Ovary (tissue), 9 donors: ENCODE results near the gene UGT1A7. TPM values are rescaled to one million over a fixed set of nuclear protein-coding genes. Genes with fewer than 3 reads are reported as not detected.

Source experiments
- DNase-seq, 5 donors: peaks; one replicate each; pipeline ENCODE4 v3.0.0-alpha.2; 2019 to 2020
- H3K27ac ChIP-seq, 2 donors: fragments of 200-600 bp; one replicate each; pipeline versions ENCODE4 v1.5.1 to v1.8.0; 2019 to 2022
- H3K27me3 ChIP-seq: fragments of 200-600 bp; one replicate; pipeline ENCODE4 v1.8.0; 2022
- H3K36me3 ChIP-seq: fragments of 200-600 bp; sonication (generic); one replicate; pipeline ENCODE4 v1.5.1; 2019
- H3K4me1 ChIP-seq: one replicate; pipeline ENCODE4 v1.8.1; 2013; ENCODE audit warnings: mild to moderate bottlenecking, moderate library complexity; ENCODE audit not compliant: insufficient read depth
- H3K4me3 ChIP-seq: fragments of 200-600 bp; sonication (generic); one replicate; pipeline ENCODE4 v1.5.1; 2017
- H3K9me3 ChIP-seq, 2 donors: fragments of 200-600 bp in 1 of 2; sonication (generic) in 1 of 2; one replicate each; pipeline versions ENCODE4 v1.5.1 to v1.8.1; 2013 to 2019; ENCODE audit warnings: mild to moderate bottlenecking in 1 of 2, moderate library complexity in 1 of 2
- CTCF ChIP-seq, 3 donors: fragments of 450-650 bp in 2 of 3; fragments of 200-600 bp in 1 of 3; IDR thresholded peaks; one replicate each; pipeline versions ENCODE4 v1.5.1 to v1.8.0; 2016 to 2022; ENCODE audit warnings: antibody characterized with exemption in 3 of 3, mild to moderate bottlenecking in 1 of 3
- EP300 ChIP-seq: sonication (generic); formaldehyde crosslinking; IDR thresholded peaks from one replicate; pipeline ENCODE4 v1.6.1; 2017; ENCODE audit warnings: antibody characterized with exemption
- POLR2A ChIP-seq: fragments of 450-650 bp; IDR thresholded peaks from one replicate; pipeline ENCODE4 v1.6.1; 2017; ENCODE audit warnings: antibody characterized with exemption, mild to moderate bottlenecking, moderate library complexity
- WGBS, 3 donors: extraction: QIAGEN DNeasy Blood & Tissue Kit in 1 of 3; methylation state at CpG; one replicate each; pipeline versions ENCODE4 v1.1.5 to v1.1.7; 2013 to 2017; 5-methylcytosine and 5-hydroxymethylcytosine counted together
- intact Hi-C, 4 donors: fragments of 100-400 bp; cut with DNase I; formaldehyde crosslinking; loops; one replicate each; pipeline versions ENCODE4 v1.11.0 to v1.15.1; 2022 to 2023
- polyA plus RNA-seq, 2 donors: library from polyadenylated mRNA; stranded (reverse); fragments of 200-250 nt in 1 of 2; fragments of 350-450 nt in 1 of 2; fragmentation: Illumina TruSeq in 1 of 2; extraction: RNeasy Lipid Tissue Mini Kit (QIAGEN cat#74804) in 1 of 2; gene quantifications; one replicate each; pipeline ENCODE4 v1.2.3, GENCODE V29; 2013 to 2014
- total RNA-seq, 7 donors: library from RNA; depleted of rRNA in 2 of 7; stranded (reverse); fragments of >200 nt in 2 of 7; fragmentation: NEBNext Ultra II Directional in 3 of 7; extraction: Animal tissue kit (Norgen Biotek cat#: 25700) in 3 of 7; gene quantifications; one replicate each; pipeline versions ENCODE4 v1.1.0 to v1.2.4, GENCODE V29; 2016 to 2023
- donor health status: DM: no; HTN: no; CAD: no; lungs with moderate emphysema.
- donor health status: DM: no; HTN: no; CAD: no.
- donor health status: Bipolar disorder and iron deficiency.
- donor health status: DM: yes; HTN: yes; CAD: no.
- donor health status: DM: no; HTN: no; CAD: no.
- donor health status: DM: yes; HTN: yes; CAD: no.

UGT1A7 gene
- total and polyA plus RNA-seq, 9 donors, result not detected

DNA sequence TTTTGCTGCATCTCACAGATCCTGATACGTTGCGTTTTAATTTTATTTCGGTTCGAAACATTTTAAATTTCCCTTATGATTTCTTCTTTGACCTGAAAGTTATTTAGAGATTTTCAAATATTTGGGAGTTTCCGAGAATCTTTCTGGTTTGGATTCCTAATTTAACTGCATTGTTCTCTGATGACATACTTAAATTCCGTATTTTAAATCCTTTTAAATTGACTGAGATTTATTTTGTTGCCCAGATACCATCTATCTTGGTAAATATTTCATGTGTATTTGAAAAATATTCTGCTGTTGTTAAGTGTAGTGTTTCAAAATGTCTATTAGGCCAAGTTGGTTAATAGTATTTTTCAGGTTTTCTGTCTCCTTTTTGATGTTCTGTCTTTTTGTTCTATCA lies 134.2 kb downstream of the UGT1A7 start:
- Histone ChIP-seq H3K4me3 (no peak overlapping the region), H3K36me3 (no peaks in the 10 kb centered on the region), H3K27ac (no peak overlapping the region), H3K9me3 (no peaks in the 10 kb centered on the region), H3K27me3 (no peaks in the 10 kb centered on the region), H3K4me1 (no peaks in the 10 kb centered on the region)
- 67 to 77% (median 68%) methylated on average over 6 of the region's 6 CpGs for WGBS, 3 donors
- TF ChIP-seq POLR2A (no peak), EP300 (no peak), CTCF (IDR thresholded peaks at IDR 0.05) (no peak)
- no peak for DNase-seq
- intact Hi-C loops, result no loop called here

DNA sequence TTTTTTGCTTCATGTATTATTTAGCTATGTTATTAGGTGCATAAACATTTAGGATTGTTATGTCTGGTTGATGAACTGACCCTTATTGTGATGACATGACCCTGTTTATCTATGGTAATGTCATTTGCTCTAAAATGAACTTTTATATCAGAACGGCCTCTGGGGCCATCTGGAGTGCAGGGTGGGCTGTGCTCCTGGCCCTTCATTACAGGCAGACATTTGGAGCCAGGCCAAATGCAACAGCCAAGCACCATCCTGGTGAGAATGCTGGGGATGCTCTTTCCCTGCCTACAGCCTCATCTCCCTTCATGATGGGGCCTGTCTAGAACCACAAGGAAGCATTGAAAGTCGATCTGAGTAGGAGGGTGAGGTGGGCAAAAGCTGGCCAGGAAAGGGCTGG lies 134.6 kb downstream of the UGT1A7 start:
- peak in 1 of 5 donors; percentile 12 for DNase-seq
- no peak for TF ChIP-seq POLR2A
- no peak for TF ChIP-seq EP300
- no peak for TF ChIP-seq CTCF (IDR thresholded peaks at IDR 0.05)
- Histone ChIP-seq H3K27me3 (no peaks in the 10 kb centered on the region), H3K27ac (no peak overlapping the region), H3K36me3 (no peaks in the 10 kb centered on the region), H3K4me3 (no peak overlapping the region), H3K4me1 (no peaks in the 10 kb centered on the region), H3K9me3 (no peaks in the 10 kb centered on the region)
- intact Hi-C loops, result no loop called here
- WGBS, 3 donors, result 30 to 42% (median 34%) methylated on average over 2 of the region's 2 CpGs

DNA sequence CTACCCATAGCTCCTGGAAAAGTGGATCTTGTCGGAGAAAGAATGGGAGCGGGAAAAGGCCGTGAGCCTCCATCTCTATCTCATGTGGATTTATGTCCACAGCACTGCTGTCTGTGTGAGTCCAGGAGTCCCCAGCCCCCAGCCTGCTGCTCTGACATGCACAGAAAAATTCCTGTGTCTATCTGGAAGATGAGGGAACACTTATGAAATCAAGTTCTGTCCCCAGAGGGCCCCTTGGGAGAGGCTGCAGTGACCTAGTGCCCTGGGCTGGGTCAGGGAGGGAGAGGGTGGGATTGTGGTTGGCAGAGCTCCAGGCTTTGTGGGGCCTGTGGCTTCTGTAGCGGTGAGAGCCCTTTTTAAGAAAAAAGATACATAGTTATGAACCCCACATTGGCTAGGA lies 135.1 kb downstream of the UGT1A7 start:
- H3K27me3 ChIP-seq, result no peaks in the 10 kb centered on the region
- intact Hi-C loops, result no loop called here
- no peak overlapping the region for H3K4me3 ChIP-seq
- H3K4me1 ChIP-seq, result no peaks in the 10 kb centered on the region
- TF ChIP-seq EP300 (no peak), POLR2A (no peak), CTCF (IDR thresholded peaks at IDR 0.05) (no peak)
- peak in 1 of 5 donors; percentile 17 for DNase-seq
- no peak overlapping the region for H3K27ac ChIP-seq
- no peaks in the 10 kb centered on the region for H3K9me3 ChIP-seq
- H3K36me3 ChIP-seq, result no peaks in the 10 kb centered on the region
- 69 to 74% (median 71%) methylated on average over 4 of the region's 4 CpGs for WGBS, 3 donors

GRCh38 chr2:233817361-233817911 lies 135.7 kb downstream of the UGT1A7 start:
- no peak overlapping the region for H3K27ac ChIP-seq
- H3K9me3 ChIP-seq, result no peaks in the 10 kb centered on the region
- H3K27me3 ChIP-seq, result no peaks in the 10 kb centered on the region
- H3K36me3 ChIP-seq, result no peaks in the 10 kb centered on the region
- 75 to 91% (median 85%) methylated on average over 3 of the region's 3 CpGs for WGBS, 3 donors
- TF ChIP-seq EP300 (no peak), POLR2A (no peak), CTCF (IDR thresholded peaks at IDR 0.05) (no peak)
- no peak for DNase-seq
- H3K4me3 ChIP-seq, result no peak overlapping the region
- intact Hi-C loops, result no loop called here
- H3K4me1 ChIP-seq, result no peaks in the 10 kb centered on the region
